ENCODE results near the gene CKS1B.

CKS1B gene

GRCh38 chr1:154964359-154964758 lies 10.1 kb upstream of the CKS1B start:
- H3K9me3 ChIP-seq (ENCODE audit: control insufficient read depth, low read length) = no peaks in the 10 kb centered on the region
- H3K27ac ChIP-seq (ENCODE audit: insufficient read depth, low read depth, low read length, poor library complexity, severe bottlenecking) = no peak overlapping the region
- H3K36me3 ChIP-seq (ENCODE audit: control insufficient read depth, insufficient read depth, low read length) = peaks cover 27% of the 10 kb centered on the region
- no peak overlapping the region for H3K4me3 ChIP-seq (ENCODE audit: insufficient read depth, low read depth, low read length)
- 91 to 94% methylated on average over 6 of the region's 6 CpGs for WGBS, 2 experiments
- H3K4me1 ChIP-seq (ENCODE audit: control insufficient read depth, insufficient read depth, low read length) = peaks cover 22% of the 10 kb centered on the region
- H3K27me3 ChIP-seq (ENCODE audit: control insufficient read depth, insufficient read depth, low read length, poor library complexity, severe bottlenecking) = no peaks in the 10 kb centered on the region

DNA sequence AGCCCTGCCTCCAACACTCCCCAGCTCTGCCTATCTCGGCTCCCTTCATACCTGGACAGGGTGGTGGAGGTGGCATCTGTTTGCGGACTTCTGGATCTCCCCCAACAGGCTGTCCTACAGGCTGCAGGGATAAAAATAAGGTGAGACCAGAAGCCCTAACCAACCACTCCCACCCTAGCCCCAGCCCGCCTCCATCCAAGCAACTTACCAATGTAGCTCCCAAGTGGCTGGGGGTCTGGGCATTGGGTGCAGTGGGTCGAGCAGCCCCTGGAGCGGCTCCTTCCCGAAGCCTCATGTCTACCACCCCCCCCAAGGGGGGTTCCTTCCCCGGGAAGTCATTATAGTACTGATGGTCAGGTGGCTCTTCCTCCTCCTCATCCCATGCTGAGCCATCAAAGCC lies 8.4 kb upstream of the CKS1B start:
- H3K36me3 ChIP-seq (ENCODE audit: control insufficient read depth, insufficient read depth, low read length) = peaks cover 24% of the 10 kb centered on the region
- H3K27me3 ChIP-seq (ENCODE audit: control insufficient read depth, insufficient read depth, low read length, poor library complexity, severe bottlenecking) = no peaks in the 10 kb centered on the region
- no peak overlapping the region for H3K27ac ChIP-seq (ENCODE audit: insufficient read depth, low read depth, low read length, poor library complexity, severe bottlenecking)
- WGBS, 2 experiments = 94 to 95% methylated on average over 5 to 7 of the region's 7 CpGs
- no peaks in the 10 kb centered on the region for H3K9me3 ChIP-seq (ENCODE audit: control insufficient read depth, low read length)
- peaks cover 25% of the 10 kb centered on the region for H3K4me1 ChIP-seq (ENCODE audit: control insufficient read depth, insufficient read depth, low read length)
- H3K4me3 ChIP-seq (ENCODE audit: insufficient read depth, low read depth, low read length) = no peak overlapping the region

GRCh38 chr1:154967331-154967950 lies 7.0 kb upstream of the CKS1B start:
- no peak overlapping the region for H3K27ac ChIP-seq (ENCODE audit: insufficient read depth, low read depth, low read length, poor library complexity, severe bottlenecking)
- WGBS, 2 experiments = 95 to 96% methylated on average over 5 of the region's 5 CpGs
- H3K4me3 ChIP-seq (ENCODE audit: insufficient read depth, low read depth, low read length) = no peak overlapping the region
- no peaks in the 10 kb centered on the region for H3K9me3 ChIP-seq (ENCODE audit: control insufficient read depth, low read length)
- peaks cover 38% of the 10 kb centered on the region for H3K4me1 ChIP-seq (ENCODE audit: control insufficient read depth, insufficient read depth, low read length)
- no peaks in the 10 kb centered on the region for H3K27me3 ChIP-seq (ENCODE audit: control insufficient read depth, insufficient read depth, low read length, poor library complexity, severe bottlenecking)
- peaks cover 24% of the 10 kb centered on the region for H3K36me3 ChIP-seq (ENCODE audit: control insufficient read depth, insufficient read depth, low read length)

DNA sequence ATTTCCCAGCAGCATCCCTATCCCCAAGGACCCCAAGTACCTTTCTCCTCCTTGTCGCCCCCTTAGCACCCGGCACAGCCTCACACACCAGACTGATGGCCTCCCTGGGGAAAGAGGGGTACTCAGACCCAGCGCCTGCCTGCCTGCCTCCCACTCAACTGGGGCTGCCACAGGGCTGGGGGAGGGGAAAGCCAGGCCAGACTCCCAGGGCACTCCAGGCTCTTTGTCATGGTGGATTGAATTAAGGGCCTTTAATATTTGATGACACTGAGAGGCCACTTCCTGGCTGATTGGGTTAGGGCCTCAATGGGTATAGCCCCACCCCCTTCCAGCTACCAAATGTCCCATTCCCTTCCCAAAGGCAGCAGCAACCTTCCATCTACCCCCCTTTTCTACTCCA lies 5.8 kb upstream of the CKS1B start:
- H3K4me3 ChIP-seq (ENCODE audit: insufficient read depth, low read depth, low read length) = peak overlapping the region; percentile 64
- no peak overlapping the region for H3K27ac ChIP-seq (ENCODE audit: insufficient read depth, low read depth, low read length, poor library complexity, severe bottlenecking)
- H3K9me3 ChIP-seq (ENCODE audit: control insufficient read depth, low read length) = no peaks in the 10 kb centered on the region
- WGBS, 2 experiments = 83 to 93% methylated on average over 3 of the region's 3 CpGs
- peaks cover 24% of the 10 kb centered on the region for H3K36me3 ChIP-seq (ENCODE audit: control insufficient read depth, insufficient read depth, low read length)
- peaks cover 40% of the 10 kb centered on the region for H3K4me1 ChIP-seq (ENCODE audit: control insufficient read depth, insufficient read depth, low read length)
- H3K27me3 ChIP-seq (ENCODE audit: control insufficient read depth, insufficient read depth, low read length, poor library complexity, severe bottlenecking) = no peaks in the 10 kb centered on the region

DNA sequence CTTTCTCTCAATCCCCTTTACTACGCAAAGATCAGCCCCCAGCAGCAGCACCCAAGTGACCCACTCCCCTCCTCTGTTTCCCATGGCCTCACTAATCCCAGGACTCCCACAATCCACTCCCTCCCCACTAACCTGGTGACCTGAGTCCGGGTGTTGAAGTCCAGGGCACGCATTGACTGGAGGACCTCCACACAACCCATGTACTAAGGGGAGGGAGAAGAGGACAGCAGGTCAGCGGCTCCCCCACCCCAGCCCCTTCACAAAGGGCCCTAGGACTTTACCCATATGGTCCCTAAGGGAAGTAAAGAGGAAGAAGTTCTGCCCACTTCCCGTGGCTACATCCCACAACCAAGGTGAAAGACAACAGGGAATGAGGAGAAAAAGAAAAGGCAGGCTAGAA lies 5.2 kb upstream of the CKS1B start:
- Histone ChIP-seq H3K9me3 (ENCODE audit: control insufficient read depth, low read length) (no peaks in the 10 kb centered on the region), H3K27me3 (ENCODE audit: control insufficient read depth, insufficient read depth, low read length, poor library complexity, severe bottlenecking) (no peaks in the 10 kb centered on the region), H3K4me1 (ENCODE audit: control insufficient read depth, insufficient read depth, low read length) (peaks cover 40% of the 10 kb centered on the region), H3K27ac (ENCODE audit: insufficient read depth, low read depth, low read length, poor library complexity, severe bottlenecking) (no peak overlapping the region), H3K4me3 (ENCODE audit: insufficient read depth, low read depth, low read length) (peak overlapping the region; percentile 64), H3K36me3 (ENCODE audit: control insufficient read depth, insufficient read depth, low read length) (peaks cover 20% of the 10 kb centered on the region)
- 12 to 15% methylated on average over 4 to 5 of the region's 5 CpGs for WGBS, 2 experiments

- Histone ChIP-seq H3K36me3 (ENCODE audit: control insufficient read depth, insufficient read depth, low read length) (peaks cover 20% of the 10 kb centered on the region), H3K27me3 (ENCODE audit: control insufficient read depth, insufficient read depth, low read length, poor library complexity, severe bottlenecking) (no peaks in the 10 kb centered on the region), H3K4me3 (ENCODE audit: insufficient read depth, low read depth, low read length) (peak overlapping the region; percentile 64), H3K4me1 (ENCODE audit: control insufficient read depth, insufficient read depth, low read length) (peaks cover 40% of the 10 kb centered on the region), H3K9me3 (ENCODE audit: control insufficient read depth, low read length) (no peaks in the 10 kb centered on the region), H3K27ac (ENCODE audit: insufficient read depth, low read depth, low read length, poor library complexity, severe bottlenecking) (no peak overlapping the region)
- WGBS, 2 experiments = 4 to 7% methylated on average over 22 of the region's 22 CpGs
These were observed 4.5 kb upstream of the CKS1B start for GRCh38 chr1:154969860-154970452.

- WGBS, 2 experiments = 3 to 5% methylated on average over 13 to 15 of the region's 15 CpGs
- Histone ChIP-seq H3K27me3 (ENCODE audit: control insufficient read depth, insufficient read depth, low read length, poor library complexity, severe bottlenecking) (no peaks in the 10 kb centered on the region), H3K27ac (ENCODE audit: insufficient read depth, low read depth, low read length, poor library complexity, severe bottlenecking) (peak within 1 kb of the TSS; percentile 93), H3K9me3 (ENCODE audit: control insufficient read depth, low read length) (no peaks in the 10 kb centered on the region), H3K4me3 (ENCODE audit: insufficient read depth, low read depth, low read length) (peak within 1 kb of the TSS; percentile 64), H3K36me3 (ENCODE audit: control insufficient read depth, insufficient read depth, low read length) (peaks cover 18% of the 10 kb centered on the region), H3K4me1 (ENCODE audit: control insufficient read depth, insufficient read depth, low read length) (peaks cover 40% of the 10 kb centered on the region)
These were observed 3.7 kb upstream of the CKS1B start, which contains the start of gene SHC1 for GRCh38 chr1:154970631-154971340. Gene SHC1 (minus strand): TSS chr1:154970747. CDS start chr1:154970526, 221 bp downstream.

- Histone ChIP-seq H3K27ac (ENCODE audit: insufficient read depth, low read depth, low read length, poor library complexity, severe bottlenecking) (peak overlapping the region; percentile 93), H3K27me3 (ENCODE audit: control insufficient read depth, insufficient read depth, low read length, poor library complexity, severe bottlenecking) (no peaks in the 10 kb centered on the region), H3K9me3 (ENCODE audit: control insufficient read depth, low read length) (no peaks in the 10 kb centered on the region), H3K4me3 (ENCODE audit: insufficient read depth, low read depth, low read length) (peak overlapping the region; percentile 64), H3K4me1 (ENCODE audit: control insufficient read depth, insufficient read depth, low read length) (peaks cover 46% of the 10 kb centered on the region), H3K36me3 (ENCODE audit: control insufficient read depth, insufficient read depth, low read length) (peaks cover 12% of the 10 kb centered on the region)
- 66 to 75% methylated on average over 10 of the region's 10 CpGs for WGBS, 2 experiments
These were observed 3.0 kb upstream of the CKS1B start for GRCh38 chr1:154971341-154971998.

- H3K27me3 ChIP-seq (ENCODE audit: control insufficient read depth, insufficient read depth, low read length, poor library complexity, severe bottlenecking) = no peaks in the 10 kb centered on the region
- peak overlapping the region; percentile 25 for H3K4me3 ChIP-seq (ENCODE audit: insufficient read depth, low read depth, low read length)
- no peaks in the 10 kb centered on the region for H3K9me3 ChIP-seq (ENCODE audit: control insufficient read depth, low read length)
- H3K27ac ChIP-seq (ENCODE audit: insufficient read depth, low read depth, low read length, poor library complexity, severe bottlenecking) = peak overlapping the region; percentile 89
- 0 to 29% methylated on average over 1 to 3 of the region's 3 CpGs for WGBS, 2 experiments
- peaks cover 6% of the 10 kb centered on the region for H3K36me3 ChIP-seq (ENCODE audit: control insufficient read depth, insufficient read depth, low read length)
- peaks cover 50% of the 10 kb centered on the region for H3K4me1 ChIP-seq (ENCODE audit: control insufficient read depth, insufficient read depth, low read length)
These were observed 2.3 kb upstream of the CKS1B start for GRCh38 chr1:154972213-154972516.
